Endometrial microvascular endothelial cells (primary cell): ENCODE measurements around the gene PAN2. TPM values are rescaled to one million over a fixed set of nuclear protein-coding genes. Genes with fewer than 3 reads are reported as not detected.
"Not testable (repeated sequence)": the region's sequence is repeated elsewhere in the genome, so short reads cannot be mapped to it uniquely, and the experiment has no call there.

Source experiments
- in situ Hi-C: cut with HindIII; loops from 2 replicates; pipeline ENCODE4 v1.10.0; 2017; ENCODE audit warnings: low sequenced_read_pairs, low pct_unique_long_range_greater_than_20kb; ENCODE audit errors: inconsistent ontology term
- total RNA-seq: library from RNA; depleted of rRNA; stranded (reverse); fragments of >200 nt; gene quantifications from one replicate; pipeline ENCODE4 v1.2.3, GENCODE V29; 2015; ENCODE audit errors: inconsistent ontology term

The PAN2 gene
- total RNA-seq, 1 donor from 2014 or later = 5.0 TPM

DNA sequence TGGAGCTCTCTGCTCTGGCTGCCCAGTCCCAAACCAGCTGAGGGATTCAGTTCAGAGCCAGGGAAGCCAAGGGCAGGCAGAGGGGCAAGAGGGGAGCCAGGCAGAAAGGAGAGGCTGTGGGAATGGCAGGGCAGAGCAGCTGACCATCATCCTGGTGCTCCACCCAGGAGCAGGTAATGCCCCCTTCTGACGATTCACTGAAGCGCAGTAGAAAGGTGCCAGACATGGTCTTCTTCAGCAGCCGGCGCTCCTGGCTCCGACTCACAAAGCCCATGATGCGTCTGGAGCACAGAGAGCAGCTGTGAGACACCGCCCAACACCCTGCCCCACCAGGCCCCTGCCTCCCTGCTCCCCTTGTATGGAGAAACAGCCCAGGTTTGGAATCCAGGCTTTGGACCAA, 12.9 kb upstream of the PAN2 start:
- in situ Hi-C loops = no loop called here

DNA sequence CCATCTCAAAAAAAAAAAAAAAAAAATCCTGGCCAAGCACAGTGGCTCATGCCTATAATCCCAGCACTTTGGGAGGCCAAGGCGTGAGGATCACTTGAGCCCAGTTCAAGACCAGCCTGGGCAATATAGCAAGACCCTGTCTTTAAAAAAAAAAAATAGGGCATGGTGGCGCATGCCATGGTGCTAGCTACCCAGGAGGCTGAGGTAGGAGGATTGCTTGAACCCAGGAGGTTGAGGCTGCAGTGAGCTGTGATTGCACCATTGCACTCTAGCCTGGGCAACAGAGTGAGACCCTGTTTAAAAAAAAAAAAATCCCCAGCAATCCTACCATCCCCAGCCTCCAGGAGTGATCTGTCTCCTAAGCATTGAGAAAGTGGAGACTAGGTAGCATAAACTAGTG, 8.5 kb upstream of the PAN2 start:
- in situ Hi-C loops = not testable (repeated sequence)

DNA sequence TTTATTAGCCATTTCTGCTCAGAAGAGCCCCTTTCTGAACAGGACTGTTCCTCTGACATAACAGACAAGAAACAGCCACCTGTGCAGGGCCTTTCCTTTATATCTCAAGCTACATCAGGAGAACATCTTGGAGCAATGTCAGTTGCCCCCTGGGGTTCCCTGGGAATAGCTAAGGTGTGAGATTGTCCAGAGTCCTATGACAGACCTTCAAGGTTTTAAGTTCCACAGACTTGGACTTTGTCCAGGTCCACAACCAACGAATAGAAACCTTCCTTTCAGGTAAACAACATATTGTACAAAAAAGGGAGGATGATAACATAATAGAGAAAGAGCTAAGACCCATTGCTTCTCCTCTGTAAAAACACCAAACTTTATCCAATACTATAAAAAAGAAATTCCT, 7.8 kb upstream of the PAN2 start:
- in situ Hi-C loops = no loop called here

DNA sequence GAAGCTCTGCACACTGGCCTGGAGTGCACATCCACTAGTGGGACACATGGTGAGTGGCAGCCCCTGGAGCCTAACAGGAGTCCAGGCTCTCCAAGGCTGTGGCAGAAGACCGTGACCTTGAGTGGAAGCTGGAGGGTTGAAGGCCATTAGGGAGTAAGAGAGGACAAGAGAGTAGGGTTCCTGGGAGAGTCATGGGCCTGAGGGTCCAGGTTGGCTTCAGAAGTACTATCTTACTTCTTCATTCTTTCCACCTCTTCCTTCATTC, 5.3 kb upstream of the PAN2 start:
- in situ Hi-C loops = no loop called here

DNA sequence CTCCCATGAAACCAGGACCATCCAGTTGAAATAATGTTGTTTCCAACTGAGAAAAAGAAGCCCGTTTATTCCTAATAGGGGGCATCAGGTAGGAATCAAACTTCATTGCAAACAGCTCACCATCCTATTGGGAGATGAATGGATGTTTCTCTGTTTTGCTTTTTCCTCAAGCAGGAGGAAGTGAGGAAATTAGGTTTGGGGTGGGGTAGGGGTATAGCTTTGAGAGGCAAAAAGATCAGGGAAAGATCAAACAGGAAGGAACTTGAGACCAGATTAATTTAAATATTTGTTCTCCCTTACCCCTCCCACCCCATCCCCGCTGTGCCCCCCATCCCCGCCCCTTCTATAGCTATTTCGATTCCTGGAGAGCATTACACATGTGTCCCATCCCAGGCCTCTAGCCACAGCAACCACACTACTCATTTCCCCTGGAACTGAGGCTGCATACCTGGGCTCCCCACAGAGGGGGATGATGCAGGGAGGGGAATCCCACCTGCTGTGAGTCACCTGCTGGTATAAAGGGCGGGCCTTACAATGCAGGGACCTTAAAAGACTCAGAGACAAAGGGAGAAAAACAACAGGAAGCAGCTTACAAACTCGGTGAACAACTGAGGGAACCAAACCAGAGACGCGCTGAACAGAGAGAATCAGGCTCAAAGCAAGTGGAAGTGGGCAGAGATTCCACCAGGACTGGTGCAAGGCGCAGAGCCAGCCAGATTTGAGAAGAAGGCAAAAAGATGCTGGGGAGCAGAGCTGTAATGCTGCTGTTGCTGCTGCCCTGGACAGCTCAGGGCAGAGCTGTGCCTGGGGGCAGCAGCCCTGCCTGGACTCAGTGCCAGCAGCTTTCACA, 4.7 kb upstream of the PAN2 start, which contains the start of gene IL23A:
IL23A (plus strand) TSS at position 577 of the 850 bp plus-strand sequence; CDS start at position 738, 161 bp downstream.
- in situ Hi-C loops = no loop called here

DNA sequence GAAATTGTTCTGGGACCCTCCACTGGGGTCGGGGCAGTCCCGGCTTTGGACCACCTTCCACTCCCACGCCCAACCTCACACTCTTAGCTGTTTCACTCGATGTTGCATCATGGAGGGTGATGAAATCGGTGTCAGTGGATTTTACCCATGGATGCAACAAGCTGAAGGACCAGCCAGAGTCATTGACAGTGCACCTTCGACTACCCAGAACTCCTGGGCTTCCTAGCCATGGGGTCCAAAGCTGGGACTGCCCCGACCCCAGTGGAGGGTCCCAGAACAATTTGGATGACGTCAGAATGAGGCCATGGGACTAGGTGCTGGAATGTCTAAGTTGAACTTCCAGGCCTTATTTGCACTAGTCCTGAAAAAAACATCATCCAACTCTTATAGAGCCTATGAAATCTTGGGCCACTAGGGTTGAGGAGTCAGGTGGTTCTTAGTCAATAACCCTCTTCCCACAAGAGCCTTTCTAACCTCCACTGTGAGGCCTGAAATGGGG, 4.0 kb upstream of the PAN2 start:
- in situ Hi-C loops = no loop called here

DNA sequence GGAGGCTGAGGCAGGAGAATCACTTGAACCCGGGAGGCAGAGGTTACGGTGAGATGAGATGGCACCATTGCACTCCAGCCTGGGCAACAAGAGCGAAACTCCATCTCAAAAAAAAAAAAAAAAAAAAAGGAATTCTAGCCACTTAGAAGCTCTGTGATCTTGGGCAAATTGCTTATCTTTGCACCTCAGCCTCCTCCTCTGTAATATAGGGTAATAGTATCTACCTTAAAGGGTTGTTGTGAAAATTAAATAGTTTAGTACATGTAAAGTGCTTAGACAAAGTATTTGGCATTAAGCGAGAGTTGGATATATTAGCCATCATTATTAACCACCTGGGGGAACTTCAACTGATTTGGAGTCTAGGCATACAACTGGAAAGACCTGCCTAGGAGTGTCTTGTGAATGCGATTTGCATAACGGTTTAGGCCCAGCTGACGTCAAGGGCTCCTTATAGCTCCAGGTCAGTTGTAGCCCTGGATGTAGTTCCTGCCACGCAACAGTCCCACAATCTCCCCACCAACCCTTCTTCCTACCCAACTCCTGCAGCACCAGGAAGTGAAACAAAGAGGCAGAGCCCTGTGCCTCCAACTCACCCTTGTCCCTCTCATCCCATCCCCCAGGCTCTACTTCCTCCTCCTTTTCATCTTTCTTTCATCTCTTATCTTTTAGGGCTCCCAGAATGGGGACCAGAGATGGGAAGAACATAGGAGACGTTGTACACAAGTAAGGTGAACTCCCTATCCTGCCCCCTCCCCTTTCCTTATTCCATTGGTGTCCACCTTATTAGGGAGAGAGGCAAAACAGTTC, 2.8 kb upstream of the PAN2 start:
- in situ Hi-C loops = no loop called here

DNA sequence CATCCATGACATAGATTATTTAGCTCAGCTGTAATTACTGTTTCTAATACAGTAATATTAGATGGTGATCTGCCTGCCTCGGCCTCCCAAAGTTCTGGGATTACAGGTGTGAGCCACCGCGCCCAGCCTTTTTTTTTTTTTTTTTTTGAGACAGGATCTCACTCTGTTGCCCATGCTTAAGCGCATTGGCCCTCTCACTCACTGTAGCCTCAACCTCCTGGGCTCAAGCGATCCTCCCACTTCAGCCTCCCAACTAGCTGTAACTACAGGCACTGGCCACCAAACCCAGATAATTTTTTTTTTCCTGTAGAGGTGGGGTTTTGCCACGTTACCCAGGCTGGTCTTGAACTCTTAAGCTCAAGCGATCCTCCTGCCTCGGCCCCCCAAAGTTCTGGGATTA, 1.7 kb upstream of the PAN2 start:
- in situ Hi-C loops = not testable (repeated sequence)

DNA sequence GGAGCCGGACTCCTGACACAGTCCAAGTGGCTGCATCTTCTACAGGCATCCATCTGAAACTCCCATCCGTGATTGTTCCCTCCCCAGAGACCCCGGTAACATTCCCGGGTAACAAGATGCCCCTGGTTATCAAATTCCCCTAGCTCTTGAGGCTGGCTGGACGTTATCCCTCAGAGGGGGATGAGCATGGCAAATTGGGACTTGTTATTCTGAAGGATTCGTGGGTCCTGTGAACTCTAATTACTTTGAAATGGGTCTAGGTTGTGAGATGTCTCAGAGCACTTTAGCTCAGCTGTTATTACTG, 642 bp upstream of the PAN2 start:
- in situ Hi-C loops = no loop called here

DNA sequence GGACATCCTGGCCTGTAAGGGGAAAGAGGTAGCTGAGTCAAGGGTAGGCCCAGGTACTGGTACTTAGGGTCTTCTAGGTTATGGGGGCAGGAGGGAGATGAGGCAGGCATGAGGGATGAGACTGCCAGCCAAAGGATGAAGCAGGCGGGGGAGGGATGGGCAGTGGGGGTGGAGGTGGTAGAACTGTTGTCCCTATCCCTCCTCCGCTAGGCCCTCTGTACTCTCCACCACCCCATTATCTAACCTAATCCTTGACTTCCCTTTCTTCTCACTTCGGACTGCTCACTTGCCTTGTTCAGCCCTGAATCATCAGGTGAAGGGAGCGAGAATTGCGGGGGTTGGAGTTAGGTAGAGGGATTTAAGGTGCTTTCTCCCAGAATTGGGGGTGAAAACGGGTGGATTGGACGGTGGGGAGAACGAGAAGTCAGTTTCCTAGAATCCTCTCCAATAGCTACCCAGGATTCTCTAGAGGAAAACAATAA, 562 bp downstream of the PAN2 start:
- in situ Hi-C loops = no loop called here

DNA sequence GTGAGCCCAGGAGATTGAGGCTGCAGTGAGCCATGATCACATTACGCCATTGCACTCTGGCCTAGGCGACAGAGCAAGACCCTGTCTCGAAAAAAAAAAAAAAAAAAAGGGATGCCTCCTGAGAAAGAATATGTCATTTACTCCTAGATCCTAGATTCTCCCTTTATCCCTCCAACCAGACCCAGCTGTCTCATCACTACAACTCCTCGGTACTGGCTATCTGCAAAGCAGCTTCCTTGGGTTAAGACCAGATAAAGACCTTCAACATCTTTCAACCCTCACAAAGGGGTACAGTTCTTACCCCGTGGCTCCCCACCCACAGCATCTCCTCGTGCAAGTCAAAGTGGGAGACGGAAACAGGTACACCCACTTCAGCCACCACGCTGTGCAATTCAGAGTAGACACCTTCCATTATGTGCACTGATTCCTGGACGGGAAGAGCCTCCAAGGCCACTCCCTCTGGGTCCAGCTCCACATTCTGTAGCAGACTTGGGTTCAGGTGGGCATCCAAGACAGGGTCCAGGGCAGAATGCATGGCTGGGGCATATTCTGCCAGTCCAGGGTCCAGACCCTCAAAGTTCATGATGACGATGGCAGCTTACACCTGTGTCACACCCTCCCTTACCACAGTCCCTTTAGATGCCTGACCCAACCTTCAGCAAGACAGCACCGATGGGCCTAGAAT, 1.1 kb downstream of the PAN2 start:
- in situ Hi-C loops = no loop called here

DNA sequence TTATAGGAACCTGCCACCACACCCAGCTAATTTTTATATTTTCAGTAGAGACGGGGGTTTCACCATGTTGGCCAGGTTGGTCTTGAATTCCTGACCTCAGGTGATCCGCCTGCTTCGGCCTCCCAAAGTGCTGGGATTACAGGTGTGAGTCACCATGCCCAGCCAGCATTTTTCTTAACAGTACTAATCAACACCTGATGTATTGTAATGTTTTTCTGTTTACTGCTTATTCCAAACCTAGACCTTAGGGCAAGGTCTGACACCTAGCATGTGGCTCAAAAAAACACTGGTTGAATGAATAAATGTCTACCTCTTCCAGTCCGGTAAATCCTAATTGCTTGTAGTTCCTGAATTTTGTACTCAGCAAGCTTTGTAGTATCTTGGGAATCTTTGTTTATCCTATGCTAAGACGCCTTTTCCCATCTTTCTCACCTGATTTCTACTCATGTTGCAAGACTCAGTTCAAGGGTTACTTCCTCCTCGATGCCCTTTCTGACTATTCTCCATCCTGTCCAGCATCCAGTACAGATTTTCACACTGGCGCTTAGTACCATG, 2.8 kb downstream of the PAN2 start:
- in situ Hi-C loops = no loop called here

DNA sequence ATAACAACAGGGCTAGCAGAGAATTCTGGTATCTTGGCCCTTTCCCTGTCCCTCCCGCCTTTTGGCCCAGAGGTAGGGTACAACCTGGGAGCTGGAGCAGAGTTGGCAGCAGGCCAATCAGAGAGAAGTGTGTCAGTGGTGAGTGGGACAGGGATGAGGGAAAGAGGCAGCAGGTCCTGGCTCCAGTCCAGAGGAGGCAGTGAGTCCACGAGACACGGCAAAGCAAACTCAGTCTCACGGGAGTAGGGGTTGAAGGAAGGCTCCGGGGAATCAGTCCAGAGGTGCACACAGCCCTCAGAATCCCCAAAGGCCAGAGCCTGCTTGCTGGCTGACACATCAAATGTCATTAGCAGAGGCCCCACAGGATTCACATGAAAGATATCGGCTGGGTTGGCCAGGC, 7.3 kb downstream of the PAN2 start:
- in situ Hi-C loops = no loop called here

DNA sequence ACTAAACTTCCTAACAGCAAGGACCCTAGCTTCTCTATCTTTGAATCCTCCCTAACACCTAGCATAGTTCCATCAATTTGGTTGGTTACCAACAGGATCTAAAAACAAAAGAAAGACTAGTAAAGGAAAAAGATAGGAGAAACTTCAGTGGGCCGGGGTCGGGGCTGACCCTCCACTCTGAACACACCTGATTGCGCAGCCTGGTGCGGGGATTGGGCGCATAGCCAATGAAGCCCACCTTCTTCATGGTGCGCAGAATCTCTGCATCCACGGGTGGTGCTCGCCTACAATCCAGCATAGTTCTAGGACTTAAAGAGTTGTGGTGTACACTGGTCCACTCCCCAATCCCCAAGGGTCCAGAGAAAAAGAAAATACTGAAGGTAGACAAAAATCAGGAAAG, 7.7 kb downstream of the PAN2 start:
- in situ Hi-C loops = no loop called here

DNA sequence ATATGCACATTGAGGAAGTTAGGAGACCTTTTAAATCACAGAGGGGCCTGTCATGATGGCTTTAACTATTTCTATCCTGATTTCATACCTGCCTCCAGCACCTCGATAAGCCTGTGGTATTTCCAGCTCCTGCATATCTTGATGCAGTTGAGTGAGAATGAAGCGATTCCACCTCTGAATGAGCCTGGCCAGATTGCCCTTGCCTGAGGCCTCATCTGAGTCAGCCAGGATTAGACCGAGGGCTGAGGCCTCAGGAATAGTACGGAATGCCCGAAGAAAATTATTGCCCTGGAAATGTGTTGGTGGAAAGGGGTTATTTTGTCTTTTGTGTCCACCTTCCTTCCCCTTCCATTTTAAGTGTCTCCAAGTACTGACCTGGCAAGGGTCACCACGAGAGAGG, 9.6 kb downstream of the PAN2 start:
- in situ Hi-C loops = no loop called here

DNA sequence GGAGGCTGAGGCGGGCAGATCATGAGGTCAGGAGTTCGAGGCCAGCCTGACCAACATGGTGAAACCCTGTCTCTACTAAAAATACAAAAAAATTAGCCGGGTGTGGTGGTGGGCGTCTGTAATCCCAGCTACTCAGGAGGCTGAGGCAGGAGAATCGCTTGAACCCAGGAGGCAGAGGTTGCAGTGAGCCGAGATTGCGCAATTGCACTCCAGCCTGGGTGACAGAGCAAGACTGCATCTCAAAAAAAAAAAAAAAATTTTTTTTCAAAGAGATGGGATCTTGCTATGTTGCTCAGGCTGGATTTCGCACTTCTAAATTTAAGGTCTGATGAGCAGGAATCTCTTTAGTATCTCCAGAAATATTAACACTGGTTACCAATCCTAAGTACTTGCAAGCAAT, 12.2 kb downstream of the PAN2 start:
- in situ Hi-C loops = not testable (repeated sequence)

DNA sequence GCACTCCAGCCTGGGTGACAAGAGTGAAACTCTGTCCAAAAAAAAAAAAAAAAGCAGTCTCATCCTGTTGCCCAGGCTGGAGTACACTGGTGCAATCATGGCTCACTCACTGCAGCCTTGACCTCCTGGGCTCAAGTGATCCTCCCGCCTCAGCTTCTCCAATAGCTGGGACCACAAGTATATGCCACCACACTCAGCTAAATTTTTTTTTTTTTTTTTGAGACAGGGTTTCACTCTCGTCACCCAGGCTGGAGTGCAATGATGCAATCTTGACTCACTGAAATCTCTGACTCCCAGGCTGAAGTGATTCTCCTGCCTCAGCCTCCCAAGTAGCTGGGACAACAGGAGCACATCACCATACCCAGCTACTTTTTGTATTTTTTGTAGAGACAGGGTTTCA, 12.8 kb downstream of the PAN2 start:
- in situ Hi-C loops = no loop called here

DNA sequence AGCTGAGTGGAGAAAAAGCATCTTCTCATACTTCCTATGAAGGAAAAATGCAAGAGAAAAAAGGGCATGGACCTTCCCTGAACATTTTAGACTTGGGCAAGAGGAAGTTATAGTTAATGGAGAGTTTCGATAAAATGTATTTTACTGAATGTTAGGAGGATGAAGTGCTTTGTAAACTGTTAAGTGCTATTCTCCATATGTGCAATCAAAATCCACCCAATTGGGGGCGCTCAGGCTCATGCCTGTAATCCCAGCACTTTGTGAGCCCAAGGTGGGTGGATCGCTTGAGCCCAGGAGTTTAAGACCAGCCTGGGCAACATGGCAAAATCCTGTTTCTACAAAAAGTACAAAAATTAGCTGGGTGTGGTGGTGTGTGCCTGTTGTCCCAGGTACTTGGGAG, 16.1 kb downstream of the PAN2 start:
- in situ Hi-C loops = no loop called here

DNA sequence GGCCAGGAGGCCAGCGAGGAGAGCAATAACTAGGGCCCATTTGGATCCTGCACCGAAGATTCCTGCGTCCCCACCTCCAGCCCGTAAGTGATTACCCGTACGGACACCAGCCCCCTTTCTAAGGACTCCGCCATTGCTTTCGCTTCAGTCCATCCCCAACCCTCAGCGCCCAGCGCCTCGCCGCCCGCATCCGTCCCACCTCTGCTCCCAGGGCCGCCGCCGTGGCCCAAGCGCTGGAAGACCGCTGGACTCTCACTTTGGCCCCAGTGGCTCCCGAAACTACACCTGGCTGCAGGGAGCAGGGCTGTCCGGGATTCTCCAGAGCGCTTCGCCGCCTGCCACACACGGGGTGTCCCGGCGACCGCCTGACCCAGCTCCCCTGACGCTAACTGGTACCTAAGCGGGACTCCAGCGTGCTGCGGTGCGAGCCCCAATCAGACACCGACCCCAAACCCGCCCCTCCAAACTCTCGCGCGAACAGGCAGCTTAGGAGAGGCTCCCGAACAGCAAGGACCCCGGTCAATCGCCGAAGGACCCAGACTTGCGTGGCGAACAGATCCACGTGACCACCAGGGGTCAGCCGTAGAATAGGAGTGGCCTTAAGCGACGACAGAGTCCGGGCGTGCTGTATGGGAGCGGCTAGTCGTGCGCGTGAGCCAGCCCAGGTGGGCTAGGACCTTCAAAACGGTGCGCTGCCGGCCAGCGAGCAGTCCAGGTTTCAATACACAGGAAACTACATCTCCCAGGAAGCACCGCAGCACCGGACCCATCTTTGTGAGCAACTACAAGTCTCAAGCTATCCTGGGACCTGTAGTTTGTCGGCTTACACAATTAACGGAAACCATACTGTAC, 18.0 kb downstream of the PAN2 start, which contains the start of gene CNPY2:
CNPY2 (minus strand) TSS at position 367 of the 852 bp plus-strand sequence. CDS start 771 bp downstream, outside the sequence.
- in situ Hi-C loops = no loop called here
